D721Med (cell line): ENCODE data around the gene SHC2.

Experiments
- DNase-seq: peaks from one replicate; pipeline ENCODE4 v3.0.0; 2011; ENCODE audit warnings: low spot score; ENCODE audit not compliant: insufficient read length
- FAIRE-seq: peaks from 2 replicates; lab custom pipeline; 2011; peaks lifted over from hg19 to GRCh38; lab: Jason Lieb, UNC
- TF ChIP-seq, protein P1 (sequence below): IDR thresholded peaks from 2 replicates; pipeline ENCODE4 v1.5.1; 2012; ENCODE audit warnings: mild to moderate bottlenecking, control low read depth; ENCODE audit not compliant: insufficient read depth; ENCODE audit errors: missing control alignments

SHC2 gene

DNA sequence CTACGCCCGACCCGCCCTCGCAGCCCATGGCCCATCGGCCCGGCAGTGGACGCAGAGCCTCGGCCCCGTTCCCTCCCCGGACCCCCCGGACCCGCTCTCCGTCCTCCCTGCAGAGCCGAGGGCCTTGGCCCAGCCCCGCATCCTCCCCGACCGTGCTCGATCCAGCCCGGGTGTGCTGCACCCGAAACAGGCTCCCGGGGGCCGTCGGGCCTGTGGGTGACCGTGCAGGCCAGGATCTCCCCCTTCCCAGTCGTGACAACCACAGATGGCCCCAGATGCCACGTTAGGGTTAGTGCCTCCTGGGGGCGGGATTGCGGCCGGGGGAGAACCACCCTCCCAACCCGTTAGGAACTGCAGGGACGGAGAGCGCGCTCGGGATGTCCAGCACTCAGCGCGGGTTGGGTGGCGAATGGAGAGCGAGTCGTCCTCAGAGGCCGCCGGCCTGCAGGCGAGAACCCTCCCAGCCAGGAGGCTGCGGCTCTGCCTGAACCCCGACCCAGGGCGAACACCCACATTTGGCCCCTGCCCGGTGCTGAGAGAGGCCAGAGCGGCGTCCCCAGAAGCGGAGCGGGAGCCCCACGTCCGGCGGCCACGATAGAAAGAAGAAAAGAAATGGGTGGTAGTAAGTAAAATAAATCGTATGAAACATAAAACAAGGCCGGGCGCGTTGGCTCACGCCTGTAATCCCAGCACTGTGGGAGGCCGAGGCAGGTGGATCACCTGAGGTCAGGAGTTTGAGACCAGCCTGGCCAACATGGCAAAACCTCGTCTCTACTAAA is 28.8 kb upstream of the SHC2 start:
- FAIRE-seq (no peak), DNase-seq (no peak)
- TF ChIP-seq, protein P1, sequence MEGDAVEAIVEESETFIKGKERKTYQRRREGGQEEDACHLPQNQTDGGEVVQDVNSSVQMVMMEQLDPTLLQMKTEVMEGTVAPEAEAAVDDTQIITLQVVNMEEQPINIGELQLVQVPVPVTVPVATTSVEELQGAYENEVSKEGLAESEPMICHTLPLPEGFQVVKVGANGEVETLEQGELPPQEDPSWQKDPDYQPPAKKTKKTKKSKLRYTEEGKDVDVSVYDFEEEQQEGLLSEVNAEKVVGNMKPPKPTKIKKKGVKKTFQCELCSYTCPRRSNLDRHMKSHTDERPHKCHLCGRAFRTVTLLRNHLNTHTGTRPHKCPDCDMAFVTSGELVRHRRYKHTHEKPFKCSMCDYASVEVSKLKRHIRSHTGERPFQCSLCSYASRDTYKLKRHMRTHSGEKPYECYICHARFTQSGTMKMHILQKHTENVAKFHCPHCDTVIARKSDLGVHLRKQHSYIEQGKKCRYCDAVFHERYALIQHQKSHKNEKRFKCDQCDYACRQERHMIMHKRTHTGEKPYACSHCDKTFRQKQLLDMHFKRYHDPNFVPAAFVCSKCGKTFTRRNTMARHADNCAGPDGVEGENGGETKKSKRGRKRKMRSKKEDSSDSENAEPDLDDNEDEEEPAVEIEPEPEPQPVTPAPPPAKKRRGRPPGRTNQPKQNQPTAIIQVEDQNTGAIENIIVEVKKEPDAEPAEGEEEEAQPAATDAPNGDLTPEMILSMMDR = no peak

- peak; percentile 98 for DNase-seq
- TF ChIP-seq, protein P1 = no peak
- FAIRE-seq = no peak
These were observed 27.9 kb upstream of the SHC2 start for GRCh38 chr19:488505-489417.

DNA sequence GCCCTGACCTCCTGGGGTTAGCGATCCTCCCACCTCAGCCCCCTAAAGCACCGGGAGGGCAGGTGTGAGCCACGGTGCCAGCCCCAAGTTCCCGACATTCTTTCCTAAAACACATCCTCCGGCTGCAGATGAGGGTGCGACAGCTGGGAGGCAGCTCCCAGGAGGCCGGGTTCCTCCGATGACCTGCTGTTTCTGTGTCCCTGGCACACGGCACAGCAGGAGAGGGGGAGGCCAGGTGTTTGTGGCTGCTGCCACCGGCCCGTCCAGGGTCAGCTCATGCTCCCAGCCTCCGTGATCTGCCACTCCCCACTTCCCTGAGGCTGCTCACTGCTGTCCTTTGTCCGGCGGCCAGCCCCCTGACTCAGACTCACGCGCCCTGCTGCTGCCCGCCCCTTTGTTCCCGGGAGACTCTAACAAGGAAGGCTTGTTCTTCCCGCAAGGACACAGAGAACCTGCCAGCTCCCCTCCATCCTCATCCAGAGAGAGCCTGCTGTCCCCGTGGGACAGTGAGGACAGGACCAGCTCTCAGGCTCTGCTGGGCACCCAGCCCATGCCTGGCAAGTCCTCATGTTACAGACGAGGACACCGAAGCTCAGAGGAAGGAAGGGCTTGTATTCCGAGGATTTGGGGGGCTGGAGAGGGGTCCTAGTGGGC is 24.9 kb upstream of the SHC2 start:
- FAIRE-seq (no peak), DNase-seq (peak; percentile 30)
- TF ChIP-seq, protein P1 = no peak

DNA sequence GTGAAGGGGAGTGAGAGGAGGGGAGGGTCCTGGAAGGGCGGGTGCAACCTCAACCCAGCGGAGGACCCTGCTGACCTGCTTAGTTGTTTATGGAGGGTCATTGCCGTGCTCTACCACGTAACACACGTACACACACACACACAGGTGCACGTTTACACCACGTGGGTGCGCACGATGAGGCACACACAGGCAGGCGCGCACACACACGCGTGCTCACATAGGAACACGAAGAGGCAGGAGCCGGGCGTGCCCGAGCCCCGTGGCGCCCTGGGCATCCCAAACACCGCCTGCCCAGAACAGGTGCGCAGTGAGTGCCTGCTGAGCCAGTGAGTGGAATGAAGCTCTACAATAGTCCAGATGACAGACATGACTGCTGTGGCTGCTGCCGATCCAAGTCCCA is 24.2 kb upstream of the SHC2 start:
- DNase-seq (no peak), FAIRE-seq (no peak)
- TF ChIP-seq, protein P1 = no peak

- TF ChIP-seq, protein P1 = no peak
- no peak for FAIRE-seq
- no peak for DNase-seq
These were observed 23.7 kb upstream of the SHC2 start for GRCh38 chr19:484494-484893.

DNA sequence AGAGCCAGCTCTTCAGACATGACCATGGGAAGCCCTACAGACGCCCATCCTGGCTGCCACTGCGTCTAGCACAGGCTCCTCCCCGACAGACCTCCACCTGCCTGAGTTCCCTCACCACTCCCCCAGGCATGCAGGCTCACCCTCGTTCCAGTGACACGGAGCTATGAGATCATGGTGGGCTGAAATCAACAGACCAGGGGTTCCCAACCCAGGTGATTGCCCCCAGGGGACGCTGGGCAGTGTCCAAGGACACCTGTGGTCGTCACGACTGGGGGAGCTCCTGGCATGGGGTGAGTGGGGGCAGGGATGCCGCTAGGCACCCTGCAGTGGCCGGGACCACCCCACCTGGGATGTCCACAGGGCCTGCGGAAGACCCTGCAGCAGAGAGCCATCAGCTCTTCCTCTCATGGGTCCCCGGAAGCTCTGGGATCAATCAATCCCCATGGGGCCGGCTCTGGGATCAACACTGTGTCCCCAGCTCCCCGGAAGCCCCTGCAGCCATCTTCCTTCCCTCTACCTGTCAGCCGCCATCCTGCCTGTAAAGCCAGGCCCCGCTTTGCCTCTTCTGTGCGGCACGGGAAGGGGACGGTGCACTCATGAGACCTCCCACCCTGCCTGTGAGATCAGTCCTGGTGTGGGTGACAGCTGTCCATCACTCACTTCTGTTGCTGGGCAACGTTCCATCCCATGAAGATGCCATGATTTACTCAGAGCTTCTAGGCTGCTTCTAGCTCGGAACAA is 22.7 kb upstream of the SHC2 start:
- no peak for DNase-seq
- no peak for FAIRE-seq
- TF ChIP-seq, protein P1 = no peak
